GM19099 (cell line): ENCODE measurements around the gene AGPAT3.

Experiments used
- POLR2A ChIP-seq: IDR thresholded peaks from 3 replicates; pipeline ENCODE4 v1.6.1; 2011; ENCODE audit warnings: low read depth; ENCODE audit not compliant: insufficient read length; ENCODE audit errors: extremely low read depth

AGPAT3 gene

DNA sequence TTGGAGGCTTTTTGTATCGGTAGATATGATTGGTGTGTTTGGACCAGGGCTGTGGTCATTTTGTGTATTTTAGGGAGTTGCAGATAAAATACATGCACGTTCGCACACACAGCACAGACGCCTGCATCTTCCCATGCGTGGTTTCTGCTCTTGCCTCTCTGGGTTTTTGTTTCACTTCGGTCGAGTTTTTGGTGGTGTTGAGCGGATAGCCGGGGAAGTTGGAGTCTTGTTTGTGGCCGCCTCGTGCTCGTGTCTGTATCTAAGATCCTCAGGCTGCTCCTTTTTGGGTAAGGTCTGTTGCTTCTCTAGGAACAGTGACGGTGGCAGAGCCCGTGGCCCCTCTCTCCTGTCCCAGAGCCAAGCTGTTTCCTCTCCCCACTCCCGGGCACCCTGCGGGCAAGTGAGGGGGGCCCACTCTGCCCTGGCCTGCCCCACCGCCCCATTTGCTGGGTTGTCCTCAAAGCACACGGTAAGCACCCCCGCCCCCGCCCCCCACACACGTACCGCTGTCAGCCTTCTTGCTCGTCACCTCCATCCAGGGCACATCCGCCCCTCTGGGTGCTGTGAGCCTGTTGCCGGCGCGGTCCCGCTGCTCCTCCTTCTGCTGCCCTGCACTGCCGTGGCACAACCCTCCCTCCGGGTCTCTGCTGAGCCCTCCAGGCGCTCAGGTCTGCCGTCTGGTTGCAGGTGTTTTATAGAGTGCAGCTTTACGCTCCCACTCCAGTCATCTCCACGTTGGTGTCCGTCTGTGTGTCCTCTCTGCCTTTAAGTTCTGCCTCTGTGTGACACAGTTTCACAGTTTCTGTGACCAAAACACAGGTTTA is 51.9 kb downstream of the AGPAT3 start:
- TF ChIP-seq POLR2A = peak; percentile 18

DNA sequence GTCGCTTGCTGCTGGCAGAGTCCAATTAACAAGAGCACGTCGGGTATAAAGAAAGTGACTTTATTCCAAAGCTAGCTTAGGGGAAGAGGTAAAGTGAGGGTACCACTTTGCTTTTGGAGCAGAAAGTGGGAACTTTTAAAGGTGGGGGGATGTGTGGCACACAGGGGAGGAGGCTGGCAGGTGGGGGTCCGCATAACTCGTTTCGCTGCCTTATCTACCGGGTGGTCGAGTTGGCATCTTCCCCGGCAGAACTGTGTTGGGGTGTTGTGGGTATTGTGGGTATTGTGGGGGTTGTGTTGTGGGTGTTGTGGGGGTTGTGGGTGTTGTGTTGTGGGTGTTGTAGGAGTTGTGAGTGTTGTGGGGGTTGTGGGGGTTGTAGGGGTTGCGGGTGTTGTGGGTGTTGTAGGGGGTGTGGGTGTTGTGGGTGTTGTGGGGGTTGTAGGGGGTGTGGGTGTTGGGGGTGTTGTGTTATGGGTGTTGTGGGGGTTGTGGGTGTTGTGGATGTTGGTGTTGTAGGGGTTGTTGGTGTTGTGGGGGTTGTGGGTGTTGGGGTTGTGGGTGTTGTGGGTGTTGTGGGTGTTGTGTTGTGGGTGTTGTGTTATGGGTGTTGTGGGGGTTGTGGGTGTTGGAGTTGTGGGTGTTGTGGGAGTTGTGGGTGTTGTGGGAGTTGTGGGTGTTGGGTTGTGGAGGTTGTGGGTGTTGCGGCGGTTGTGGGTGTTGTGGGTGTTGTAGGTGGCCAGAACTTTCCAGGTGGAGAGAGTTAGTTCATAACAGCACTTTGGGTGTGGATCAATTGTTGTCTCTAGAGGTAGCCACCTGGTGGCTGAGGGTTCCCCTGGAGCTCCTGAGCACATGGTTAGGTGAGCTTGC is 52.7 kb downstream of the AGPAT3 start:
- TF ChIP-seq POLR2A = no peak

DNA sequence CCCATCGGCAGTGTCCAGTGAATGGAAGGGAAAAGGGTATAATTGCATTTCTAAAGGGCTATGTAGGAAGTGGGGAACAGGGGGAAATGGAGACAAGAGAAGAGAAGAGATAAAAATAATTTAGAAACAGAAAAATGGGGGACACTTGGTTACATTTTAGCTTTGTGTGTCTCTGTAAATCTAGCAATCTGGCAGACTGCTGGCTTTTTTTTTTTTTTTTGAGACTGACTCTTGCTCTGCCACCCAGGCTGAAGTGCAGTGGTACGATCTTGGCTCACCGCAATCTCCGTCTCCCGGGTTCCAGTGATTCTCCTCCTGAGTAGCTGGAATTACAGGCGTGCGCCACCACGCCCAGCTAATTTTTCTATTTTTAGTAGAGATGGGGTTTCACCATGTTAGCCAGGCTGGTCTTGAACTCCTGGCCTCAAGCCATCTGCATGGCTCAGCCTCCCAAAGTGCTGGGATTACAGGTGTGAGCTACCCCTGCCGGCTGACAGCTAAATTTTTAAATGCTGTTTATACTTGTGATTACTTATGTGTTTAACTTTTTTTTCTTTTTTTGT is 53.4 kb downstream of the AGPAT3 start:
- TF ChIP-seq POLR2A = no peak

- no peak for TF ChIP-seq POLR2A
Measured at GRCh38 chr21:43919283-43919682, 54.3 kb downstream of the AGPAT3 start.

GRCh38 chr21:43919871-43920801 is 55.1 kb downstream of the AGPAT3 start:
- peak; percentile 30 for TF ChIP-seq POLR2A

GRCh38 chr21:43921571-43921978 is 56.6 kb downstream of the AGPAT3 start:
- no peak for TF ChIP-seq POLR2A

- TF ChIP-seq POLR2A = peak; percentile 26
Measured at GRCh38 chr21:43921979-43922945, 57.2 kb downstream of the AGPAT3 start.

DNA sequence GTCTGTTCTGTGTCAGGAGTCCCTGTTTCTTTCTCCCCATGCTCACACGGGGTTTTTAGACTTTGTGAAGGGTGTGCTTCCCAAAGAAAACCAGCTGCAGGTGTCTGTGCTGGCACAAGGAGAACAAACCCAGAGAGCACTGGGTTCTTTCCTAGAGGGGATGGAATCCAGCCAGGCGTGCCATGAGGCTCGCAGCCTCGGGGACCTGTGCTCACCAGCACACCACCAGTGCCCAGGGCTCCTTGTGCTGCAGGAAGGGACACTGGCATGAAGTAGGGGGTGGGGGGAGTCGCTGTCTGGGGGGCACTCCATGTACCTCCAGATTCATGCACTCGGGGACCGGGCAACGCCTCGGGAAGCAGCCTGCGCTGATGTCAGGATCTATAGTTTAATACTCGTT is 57.9 kb downstream of the AGPAT3 start:
- TF ChIP-seq POLR2A = no peak

DNA sequence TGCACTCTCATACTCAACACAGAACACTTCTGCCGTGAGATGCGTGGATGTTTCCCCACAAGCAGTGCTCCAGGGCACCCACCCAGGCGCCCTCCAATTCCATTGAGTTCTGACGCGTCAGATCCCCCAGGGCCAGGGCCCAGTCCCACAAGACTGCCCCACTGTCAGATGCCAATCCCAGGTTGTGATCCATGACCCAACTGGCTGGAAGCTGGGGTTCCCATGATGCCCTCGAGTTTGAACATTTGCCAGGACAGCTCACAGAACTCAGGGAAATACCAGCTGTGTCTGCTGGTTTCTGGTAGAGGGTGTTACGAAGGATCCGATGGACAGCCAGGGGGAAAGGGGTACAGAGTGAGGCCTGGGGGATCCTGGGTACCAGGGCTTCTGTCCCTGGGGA is 58.4 kb downstream of the AGPAT3 start:
- TF ChIP-seq POLR2A = no peak

DNA sequence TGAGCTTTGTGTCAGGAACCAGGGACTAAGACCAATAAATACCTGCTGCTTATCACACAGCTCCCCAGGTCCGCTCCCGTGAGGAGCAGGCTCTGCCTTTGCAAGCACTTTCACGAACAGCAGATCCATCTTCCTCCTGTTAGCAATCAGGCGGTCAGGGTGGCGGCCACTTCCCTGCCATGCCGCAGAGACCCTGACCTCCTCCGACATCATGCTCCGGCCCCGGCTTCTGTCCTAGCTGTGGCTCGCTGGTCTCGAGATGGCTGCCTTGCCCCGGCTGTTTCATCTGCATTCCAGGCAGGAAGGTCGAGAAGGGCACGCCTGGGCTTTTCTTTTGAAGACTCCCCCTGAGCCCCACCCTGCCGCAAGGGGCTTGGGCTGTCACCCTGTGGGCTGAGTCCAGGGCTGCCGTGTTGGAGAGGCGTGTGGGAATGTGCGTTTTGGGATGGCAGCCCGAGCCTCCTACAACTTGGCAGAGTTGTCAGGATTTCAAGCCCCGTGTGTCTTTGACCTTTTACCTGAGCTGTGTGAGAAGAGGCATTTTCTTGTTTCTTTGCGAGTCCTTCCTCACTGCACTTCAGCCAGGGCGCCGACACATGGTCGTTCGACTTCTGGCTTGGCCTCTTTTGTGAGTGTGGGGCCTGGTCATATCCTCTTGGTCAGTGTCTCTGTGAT is 59.5 kb downstream of the AGPAT3 start:
- no peak for TF ChIP-seq POLR2A

- TF ChIP-seq POLR2A = no peak
Measured at GRCh38 chr21:43925096-43925481, 60.1 kb downstream of the AGPAT3 start.

- no peak for TF ChIP-seq POLR2A
Measured at GRCh38 chr21:43925609-43926008, 60.6 kb downstream of the AGPAT3 start.

- no peak for TF ChIP-seq POLR2A
Measured at GRCh38 chr21:43926196-43926595, 61.2 kb downstream of the AGPAT3 start.
